Mucosa of stomach (tissue), 1 donor: ENCODE data around the gene MECR.
"Not testable (repeated sequence)": the region's sequence is repeated elsewhere in the genome, so short reads cannot be mapped to it uniquely, and the experiment has no call there.

Source experiments
- H3K27me3 ChIP-seq: one replicate; pipeline ENCODE4 v1.7.0; 2013; ENCODE audit warnings: mild to moderate bottlenecking, low read length; ENCODE audit not compliant: control insufficient read depth, insufficient read depth
- H3K36me3 ChIP-seq: one replicate; pipeline ENCODE4 v1.7.0; 2013; ENCODE audit warnings: low read length; ENCODE audit not compliant: control insufficient read depth, insufficient read depth
- H3K4me1 ChIP-seq: one replicate; pipeline ENCODE4 v1.7.0; 2013; ENCODE audit warnings: mild to moderate bottlenecking, low read length; ENCODE audit not compliant: control insufficient read depth, insufficient read depth
- H3K4me3 ChIP-seq: one replicate; pipeline ENCODE4 v1.7.0; 2013; ENCODE audit warnings: low read length
- H3K9ac ChIP-seq: one replicate; pipeline ENCODE4 v1.7.0; 2013; ENCODE audit warnings: mild to moderate bottlenecking, low read length, moderate library complexity
- H3K9me3 ChIP-seq: one replicate; pipeline ENCODE4 v1.7.0; 2013; ENCODE audit warnings: mild to moderate bottlenecking, low read length, moderate library complexity; ENCODE audit not compliant: control insufficient read depth
- donor health status: Pancreatic carcinoma.

The MECR gene

DNA sequence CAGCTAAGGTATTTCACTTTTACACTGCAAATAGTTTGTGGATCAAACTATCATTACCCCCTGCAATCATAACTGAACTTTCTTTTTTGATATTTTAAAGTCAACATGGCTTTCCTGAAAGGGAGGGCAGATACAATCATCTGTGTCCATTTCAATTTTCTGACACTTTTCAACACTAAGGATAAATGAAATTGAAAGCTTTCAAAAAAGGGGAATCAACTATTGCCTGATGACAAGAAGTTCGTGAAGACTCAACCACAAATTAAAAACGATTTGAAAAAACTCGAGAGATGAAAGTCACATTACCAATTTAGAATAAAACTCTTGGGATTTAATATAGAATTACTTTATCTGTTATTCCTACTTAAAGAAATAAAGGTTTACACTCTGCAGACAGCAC is 60.8 kb downstream of the MECR start:
- no peaks in the 10 kb centered on the region for H3K9me3 ChIP-seq
- peaks cover 4% of the 10 kb centered on the region for H3K4me1 ChIP-seq
- H3K27me3 ChIP-seq: no peaks in the 10 kb centered on the region
- H3K9ac ChIP-seq: no peak overlapping the region
- peaks cover 7% of the 10 kb centered on the region for H3K36me3 ChIP-seq
- no peak overlapping the region for H3K4me3 ChIP-seq

DNA sequence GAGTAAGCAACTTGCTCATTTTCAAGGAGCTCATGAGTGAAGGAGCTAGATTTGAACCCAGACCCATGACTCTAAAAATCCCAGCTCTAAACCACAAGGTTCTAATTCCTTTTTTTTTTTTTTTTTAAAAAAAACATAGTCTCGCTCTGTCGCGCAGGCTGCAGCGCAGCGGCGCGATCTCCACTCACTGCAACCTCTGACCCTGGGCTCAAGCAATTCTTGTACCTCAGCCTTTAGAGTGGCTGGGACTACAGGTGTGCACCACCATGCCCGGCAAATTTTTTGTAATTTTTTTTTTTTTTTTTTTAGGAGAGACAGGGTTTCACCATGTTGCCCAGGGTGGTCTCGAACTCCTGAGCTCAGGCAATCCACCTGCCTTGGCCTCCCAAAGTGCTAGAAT is 62.8 kb downstream of the MECR start:
- Histone ChIP-seq H3K4me3 (no peak overlapping the region), H3K9ac (no peak overlapping the region), H3K36me3 (peaks cover 7% of the 10 kb centered on the region), H3K4me1 (peaks cover 4% of the 10 kb centered on the region), H3K9me3 (no peaks in the 10 kb centered on the region), H3K27me3 (no peaks in the 10 kb centered on the region)

DNA sequence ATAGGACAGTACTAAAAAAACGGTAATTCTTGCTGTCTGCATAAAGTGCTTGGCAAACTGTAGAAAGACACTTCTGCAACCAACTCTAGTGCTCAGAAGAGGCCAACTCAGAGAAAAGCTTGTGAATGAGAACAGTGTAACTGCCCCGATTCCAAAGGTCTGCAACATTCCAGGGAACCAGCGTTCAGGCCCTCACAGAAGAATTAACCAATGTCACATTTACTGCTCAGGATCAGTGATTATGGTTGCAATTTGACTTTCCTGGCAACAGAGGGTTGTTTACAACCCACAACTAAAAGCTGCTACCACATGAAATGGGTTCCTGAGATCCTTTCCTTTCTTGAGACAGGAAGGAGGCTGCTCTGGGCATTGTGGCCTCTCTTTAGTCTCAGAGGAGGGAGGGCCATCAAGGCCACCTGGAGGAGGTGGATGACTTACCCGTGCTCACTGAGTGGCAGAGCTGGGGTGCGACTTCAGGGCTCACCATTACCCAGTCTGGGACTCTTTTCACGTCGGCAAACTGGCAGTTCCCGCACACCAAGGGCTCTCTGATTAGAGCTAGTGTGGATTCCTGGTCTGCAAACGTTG is 64.3 kb downstream of the MECR start:
- Histone ChIP-seq H3K9ac (no peak overlapping the region), H3K4me1 (peaks cover 16% of the 10 kb centered on the region), H3K36me3 (peaks cover 7% of the 10 kb centered on the region), H3K4me3 (no peak overlapping the region), H3K9me3 (no peaks in the 10 kb centered on the region), H3K27me3 (no peaks in the 10 kb centered on the region)

DNA sequence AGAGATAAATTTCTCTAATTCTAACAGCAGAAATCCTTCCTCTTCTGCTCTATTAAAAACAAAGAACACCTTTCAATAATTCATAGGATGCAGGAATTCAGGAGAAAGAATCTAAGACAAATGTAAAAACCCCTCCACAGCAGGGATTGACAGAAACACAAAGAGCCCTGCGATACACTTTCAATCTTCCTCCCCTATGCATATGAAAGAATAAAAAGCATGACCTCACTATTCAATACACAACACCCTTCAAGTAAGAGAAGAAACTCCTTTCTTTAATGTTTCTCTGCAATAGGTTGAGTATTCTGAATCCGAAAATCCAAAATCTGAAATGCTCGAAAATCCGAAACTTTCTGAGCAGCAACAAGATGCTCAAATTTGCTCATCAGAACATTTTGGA is 66.1 kb downstream of the MECR start:
- no peaks in the 10 kb centered on the region for H3K27me3 ChIP-seq
- no peaks in the 10 kb centered on the region for H3K9me3 ChIP-seq
- no peak overlapping the region for H3K4me3 ChIP-seq
- peaks cover 7% of the 10 kb centered on the region for H3K36me3 ChIP-seq
- peaks cover 12% of the 10 kb centered on the region for H3K4me1 ChIP-seq
- H3K9ac ChIP-seq: no peak overlapping the region

GRCh38 chr1:29162476-29163138 is 68.1 kb downstream of the MECR start:
- Histone ChIP-seq H3K27me3 (no peaks in the 10 kb centered on the region), H3K36me3 (peaks cover 7% of the 10 kb centered on the region), H3K4me1 (peaks cover 13% of the 10 kb centered on the region), H3K9me3 (no peaks in the 10 kb centered on the region), H3K4me3 (no peak overlapping the region), H3K9ac (no peak overlapping the region)

DNA sequence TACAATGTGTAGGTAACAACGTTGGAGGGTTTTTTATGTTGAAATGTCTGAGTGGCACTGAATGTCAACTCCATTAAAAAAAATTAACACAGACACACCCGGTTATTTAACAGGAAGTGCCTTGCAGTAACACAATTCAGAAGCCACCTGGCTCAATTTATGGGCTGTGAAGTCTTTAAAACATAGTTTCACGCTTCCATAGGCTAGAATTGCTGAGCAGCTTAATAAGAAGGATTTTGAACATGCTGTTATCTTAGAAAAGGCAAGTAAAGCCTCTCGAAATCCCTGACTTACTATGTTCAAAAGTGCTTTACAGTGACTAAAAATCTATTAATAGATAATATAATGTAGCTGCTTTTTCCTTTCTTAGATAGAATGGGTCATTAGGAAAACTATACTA is 68.7 kb downstream of the MECR start:
- Histone ChIP-seq H3K9ac (no peak overlapping the region), H3K9me3 (no peaks in the 10 kb centered on the region), H3K27me3 (no peaks in the 10 kb centered on the region), H3K36me3 (peaks cover 7% of the 10 kb centered on the region), H3K4me3 (no peak overlapping the region), H3K4me1 (peaks cover 19% of the 10 kb centered on the region)

DNA sequence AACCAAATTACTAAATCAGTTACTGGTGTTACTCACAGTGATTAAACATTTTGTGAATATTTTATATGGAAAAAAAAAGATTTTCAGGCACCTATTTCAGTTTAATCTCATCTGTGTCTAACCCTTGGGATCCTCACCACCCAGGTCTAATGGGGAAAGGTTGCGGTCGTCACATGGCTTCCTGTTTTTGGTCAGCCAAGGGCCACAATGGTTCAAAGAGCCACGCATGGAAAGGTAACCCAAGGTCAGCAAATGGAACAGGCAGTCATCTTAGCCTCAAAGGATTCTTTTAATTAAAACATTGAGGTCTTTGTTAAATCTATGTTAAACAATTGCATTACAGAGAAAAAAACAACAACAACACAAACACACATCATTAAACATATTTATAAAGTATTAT is 71.0 kb downstream of the MECR start:
- no peak overlapping the region for H3K9ac ChIP-seq
- H3K27me3 ChIP-seq: no peaks in the 10 kb centered on the region
- no peaks in the 10 kb centered on the region for H3K9me3 ChIP-seq
- H3K36me3 ChIP-seq: peaks cover 6% of the 10 kb centered on the region
- H3K4me1 ChIP-seq: peaks cover 25% of the 10 kb centered on the region
- H3K4me3 ChIP-seq: no peak overlapping the region

GRCh38 chr1:29157269-29157601 is 73.5 kb downstream of the MECR start:
- no peak overlapping the region for H3K4me3 ChIP-seq
- no peak overlapping the region for H3K9ac ChIP-seq
- H3K4me1 ChIP-seq: peaks cover 18% of the 10 kb centered on the region
- no peaks in the 10 kb centered on the region for H3K27me3 ChIP-seq
- peaks cover 6% of the 10 kb centered on the region for H3K36me3 ChIP-seq
- H3K9me3 ChIP-seq: no peaks in the 10 kb centered on the region

DNA sequence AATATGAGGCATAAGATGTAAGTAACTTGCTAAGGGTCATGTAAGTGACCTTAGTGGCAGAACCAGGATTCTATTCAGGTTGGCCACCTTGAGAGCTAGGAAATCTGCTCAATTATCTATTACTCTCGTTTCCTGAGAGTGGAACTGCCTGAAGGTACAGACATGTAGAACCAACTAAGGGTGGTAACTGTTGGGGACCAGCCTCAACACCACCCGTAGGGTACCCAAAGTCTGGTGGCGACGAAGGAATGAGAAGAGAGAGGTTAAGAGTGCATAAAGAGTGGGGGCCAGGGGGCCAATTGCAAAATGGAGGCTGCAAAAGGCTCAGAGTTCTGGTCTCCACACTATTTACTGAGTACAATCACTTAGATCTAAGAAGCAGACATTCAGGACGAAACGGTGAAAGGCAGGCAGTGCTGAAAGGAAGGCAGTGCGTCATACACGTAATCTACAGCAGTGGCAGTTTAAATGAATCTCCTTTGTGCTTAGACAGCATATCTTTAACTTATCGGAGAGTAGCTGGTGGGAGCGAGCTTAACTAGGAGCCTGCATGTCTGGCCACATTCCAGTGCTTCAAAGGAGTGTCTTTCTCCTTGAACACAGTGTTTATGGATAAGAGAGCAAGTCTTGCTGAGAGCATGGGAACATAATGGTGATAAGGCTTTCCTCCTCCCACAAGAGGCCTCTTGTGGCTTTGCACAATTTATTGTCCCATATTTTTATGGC is 74.0 kb downstream of the MECR start:
- Histone ChIP-seq H3K9me3 (no peaks in the 10 kb centered on the region), H3K36me3 (peaks cover 6% of the 10 kb centered on the region), H3K4me1 (peaks cover 14% of the 10 kb centered on the region), H3K9ac (no peak overlapping the region), H3K27me3 (no peaks in the 10 kb centered on the region), H3K4me3 (no peak overlapping the region)

GRCh38 chr1:29152046-29152805 is 78.5 kb downstream of the MECR start:
- peaks cover 24% of the 10 kb centered on the region for H3K36me3 ChIP-seq
- H3K9me3 ChIP-seq: no peaks in the 10 kb centered on the region
- H3K4me3 ChIP-seq: no peak overlapping the region
- no peaks in the 10 kb centered on the region for H3K27me3 ChIP-seq
- no peak overlapping the region for H3K9ac ChIP-seq
- H3K4me1 ChIP-seq: peaks cover 9% of the 10 kb centered on the region

- H3K27me3 ChIP-seq, H3K9ac ChIP-seq, H3K4me3 ChIP-seq, H3K9me3 ChIP-seq: not testable (repeated sequence)
- peaks cover 25% of the 10 kb centered on the region for H3K36me3 ChIP-seq
- H3K4me1 ChIP-seq: peaks cover 13% of the 10 kb centered on the region
Observed at GRCh38 chr1:29150346-29150745, 80.4 kb downstream of the MECR start.
